ENCODE data around the gene DENND4A.
"Not testable (repeated sequence)": the region's sequence is repeated elsewhere in the genome, so short reads cannot be mapped to it uniquely, and the experiment has no call there.

The DENND4A gene

GRCh38 chr15:65743637-65744252 is 48.3 kb downstream of the DENND4A start:
- DNase-seq = no peak
- no peak for TF ChIP-seq CTCF (IDR thresholded peaks at IDR 0.05)
- no peaks in the 10 kb centered on the region for H3K27me3 ChIP-seq
- no peaks in the 10 kb centered on the region for H3K9me3 ChIP-seq
- peaks cover 0 to 20% (median 4%) of the 10 kb centered on the region in 3 donors for H3K36me3 ChIP-seq
- no peaks in the 10 kb centered on the region for H3K4me1 ChIP-seq
- intact Hi-C loops (cut with DNase I; ENCODE audit: low total_unique reads) = no loop called here
- H3K27ac ChIP-seq = no peak overlapping the region
- no peak overlapping the region for H3K4me3 ChIP-seq

- Histone ChIP-seq H3K4me1 (no peaks in the 10 kb centered on the region), H3K4me3 (no peak overlapping the region), H3K9me3 (no peaks in the 10 kb centered on the region), H3K27ac (no peak overlapping the region), H3K27me3 (no peaks in the 10 kb centered on the region), H3K36me3 (peaks cover 13 to 53% (median 25%) of the 10 kb centered on the region in 3 donors)
- DNase-seq = no peak
- TF ChIP-seq CTCF (IDR thresholded peaks at IDR 0.05) = no peak
- intact Hi-C loops (cut with DNase I; ENCODE audit: low total_unique reads) = no loop called here
Measured at GRCh38 chr15:65740148-65740547, 51.9 kb downstream of the DENND4A start.

- DNase-seq = no peak
- TF ChIP-seq CTCF (IDR thresholded peaks at IDR 0.05) = no peak
- Histone ChIP-seq H3K4me1 (no peaks in the 10 kb centered on the region), H3K4me3 (no peak overlapping the region), H3K36me3 (peaks cover 13 to 68% (median 33%) of the 10 kb centered on the region in 3 donors), H3K9me3 (no peaks in the 10 kb centered on the region), H3K27me3 (no peaks in the 10 kb centered on the region), H3K27ac (no peak overlapping the region)
- intact Hi-C loops (cut with DNase I; ENCODE audit: low total_unique reads) = no loop called here
Measured at GRCh38 chr15:65738649-65739048, 53.4 kb downstream of the DENND4A start.

- H3K9me3 ChIP-seq; H3K4me3 ChIP-seq; H3K27me3 ChIP-seq; H3K27ac ChIP-seq; DNase-seq; H3K4me1 ChIP-seq; intact Hi-C loops (cut with DNase I; ENCODE audit: low total_unique reads): not testable (repeated sequence)
- peaks cover 13 to 54% (median 29%) of the 10 kb centered on the region in 3 donors for H3K36me3 ChIP-seq
Measured at GRCh38 chr15:65733599-65733998, 58.5 kb downstream of the DENND4A start.

GRCh38 chr15:65732698-65733097 is 59.4 kb downstream of the DENND4A start:
- no peaks in the 10 kb centered on the region for H3K9me3 ChIP-seq
- H3K4me1 ChIP-seq = no peaks in the 10 kb centered on the region
- no peaks in the 10 kb centered on the region for H3K27me3 ChIP-seq
- H3K27ac ChIP-seq = no peak overlapping the region
- peaks cover 9 to 54% (median 27%) of the 10 kb centered on the region in 3 donors for H3K36me3 ChIP-seq
- intact Hi-C loops (cut with DNase I; ENCODE audit: low total_unique reads) = no loop called here
- no peak overlapping the region for H3K4me3 ChIP-seq
- no peak for TF ChIP-seq CTCF (IDR thresholded peaks at IDR 0.05)
- DNase-seq = no peak

- intact Hi-C loops (cut with DNase I; ENCODE audit: low total_unique reads) = no loop called here
- H3K27me3 ChIP-seq = no peaks in the 10 kb centered on the region
- no peak for DNase-seq
- no peak overlapping the region for H3K4me3 ChIP-seq
- TF ChIP-seq CTCF (IDR thresholded peaks at IDR 0.05) = no peak
- H3K9me3 ChIP-seq = no peaks in the 10 kb centered on the region
- H3K27ac ChIP-seq = no peak overlapping the region
- H3K4me1 ChIP-seq = no peaks in the 10 kb centered on the region
- peaks cover 1 to 53% (median 19%) of the 10 kb centered on the region in 3 donors for H3K36me3 ChIP-seq
Measured at GRCh38 chr15:65731926-65732325, 60.2 kb downstream of the DENND4A start.
